GM12878 (cell line): Measurements from ENCODE around the gene BANP. TPM values are rescaled to one million over a fixed set of nuclear protein-coding genes. Genes with fewer than 3 reads are reported as not detected.

Experiments used
- ATAC-seq: fragments of 200-7000 bp; cut with Tn5 transposase; 3 replicates; pipeline ENCODE4 v1.9.1; 2020; ENCODE audit warnings: mild to moderate bottlenecking, moderate library complexity
- BruUV-seq: library from RNA; stranded (reverse); fragments of 400-500 nt; replicated peaks from 2 replicates; lab custom pipeline; 2021; lab: Mats Ljungman, UMichigan
- CTCF ChIA-PET: fragments of 300-600 bp; sonication (Branson Sonifier 250); formaldehyde crosslinking; extraction: SDS; loops from one replicate; lab custom pipeline; 2021; ENCODE audit warnings: inconsistent platforms; lab: Yijun Ruan, JAX
- POLR2A ChIA-PET: fragments of 350-600 bp; formaldehyde crosslinking; extraction: SDS; loops from one replicate; lab custom pipeline; 2021; ENCODE audit warnings: inconsistent platforms; lab: Charles Lee
- RAD21 ChIA-PET: fragments of 300-600 bp; sonication (Branson Sonifier 250); formaldehyde crosslinking; loops from one replicate; lab custom pipeline; 2023; ENCODE audit warnings: antibody characterized with exemption; ENCODE audit not compliant: unreplicated experiment; lab: Charles Lee
- SMC1A ChIA-PET: fragments of 300-600 bp; sonication (Branson Sonifier 250); formaldehyde crosslinking; loops from one replicate; lab custom pipeline; 2023; ENCODE audit not compliant: unreplicated experiment, uncharacterized antibody; lab: Charles Lee
- DNase-seq: peaks from one replicate; pipeline ENCODE4 v3.0.0-alpha.2; 2011; ENCODE audit warnings: low read depth, low spot score
- FAIRE-seq: peaks from 3 replicates; lab custom pipeline; 2011; peaks lifted over from hg19 to GRCh38; lab: Jason Lieb, UNC
- H2AFZ ChIP-seq: 2 replicates; pipeline ENCODE4 v1.6.0; 2011; ENCODE audit warnings: low read depth, low read length, control low read depth; ENCODE audit not compliant: control insufficient read depth
- H3K27ac ChIP-seq: 2 replicates; pipeline ENCODE4 v1.5.1; 2011; ENCODE audit warnings: control low read depth; ENCODE audit not compliant: control insufficient read depth, insufficient read depth
- H3K27me3 ChIP-seq, 2 experiments: replicated peaks in 1 of 2; 2 replicates each; pipeline versions ENCODE4 v1.6.0 to v1.6.1; 2011; ENCODE audit warnings: low read length in 1 of 2; ENCODE audit not compliant: control insufficient read depth in 2 of 2, insufficient read depth in 2 of 2
- H3K36me3 ChIP-seq, 2 experiments: 2 replicates each; pipeline ENCODE4 v1.5.1; 2011; ENCODE audit warnings: low read length in 1 of 2; ENCODE audit not compliant: control insufficient read depth in 2 of 2, insufficient read depth in 2 of 2
- H3K4me1 ChIP-seq: 2 replicates; pipeline ENCODE4 v1.6.1; 2011; ENCODE audit warnings: mild to moderate bottlenecking, low read length, moderate library complexity, mixed read lengths; ENCODE audit not compliant: control insufficient read depth, insufficient read depth
- H3K4me2 ChIP-seq: 2 replicates; pipeline ENCODE4 v1.6.0; 2011; ENCODE audit warnings: control low read depth; ENCODE audit not compliant: control insufficient read depth, insufficient read depth
- H3K4me3 ChIP-seq: fragments of 200-600 bp; sonication (generic); 2 replicates; pipeline ENCODE4 v1.5.1; 2016
- H3K79me2 ChIP-seq: 2 replicates; pipeline ENCODE4 v1.6.0; 2011; ENCODE audit warnings: low read length; ENCODE audit not compliant: control insufficient read depth, insufficient read depth
- H3K9ac ChIP-seq: 2 replicates; pipeline ENCODE4 v1.8.0; 2011; ENCODE audit warnings: low read length, control low read depth, mixed read lengths; ENCODE audit not compliant: control insufficient read depth, insufficient read depth
- H3K9me3 ChIP-seq: replicated peaks from 3 replicates; pipeline ENCODE4 v1.5.1; 2011; ENCODE audit warnings: mild to moderate bottlenecking, low read length; ENCODE audit not compliant: control insufficient read depth, insufficient read depth
- H4K20me1 ChIP-seq: 2 replicates; pipeline ENCODE4 v1.6.0; 2011; ENCODE audit not compliant: control insufficient read depth, insufficient read depth
- BCL11A ChIP-seq: IDR thresholded peaks from 2 replicates; pipeline ENCODE4 v1.6.1; 2011; ENCODE audit warnings: low read depth, low read length
- DPF2 ChIP-seq: fragments of 450-650 bp; IDR thresholded peaks from 2 replicates; pipeline ENCODE4 v1.6.1; 2017; ENCODE audit warnings: mild to moderate bottlenecking
- FOXM1 ChIP-seq: IDR thresholded peaks from 2 replicates; pipeline ENCODE4 v1.6.1; 2012; ENCODE audit warnings: low read depth, mild to moderate bottlenecking, inconsistent platforms, low read length, moderate library complexity
- RAD21 ChIP-seq: IDR thresholded peaks from 2 replicates; pipeline ENCODE4 v1.6.1; 2011; ENCODE audit warnings: mild to moderate bottlenecking, low read depth, low read length, moderate library complexity; ENCODE audit not compliant: insufficient read depth
- TAF1 ChIP-seq: IDR thresholded peaks from 2 replicates; pipeline ENCODE4 v1.6.1; 2011; ENCODE audit warnings: mild to moderate bottlenecking, low read depth, low read length, borderline replicate concordance
- ZNF207 ChIP-seq: fragments of 450-650 bp; IDR thresholded peaks from 2 replicates; pipeline ENCODE4 v1.6.1; 2014; ENCODE audit warnings: antibody characterized with exemption, mild to moderate bottlenecking, borderline replicate concordance
- WGBS: methylation state at CpG from one replicate; pipeline ENCODE4 v1.1.6; 2016; ENCODE audit warnings: low lambda C conversion rate; ENCODE audit not compliant: insufficient replicate concordance, insufficient coverage; ENCODE audit errors: missing lambda C conversion rate; 5-methylcytosine and 5-hydroxymethylcytosine counted together
- in situ Hi-C: fragments of 300-500 bp; cut with MboI; formaldehyde crosslinking; loops from 9 replicates; pipeline ENCODE4 v1.14.3; 2018; ENCODE audit warnings: mixed read lengths
- intact Hi-C: fragments of 100-400 bp; cut with micrococcal nuclease; formaldehyde crosslinking; loops from one replicate; pipeline ENCODE4 v1.14.2; 2022; ENCODE audit not compliant: unreplicated experiment
- polyA plus RNA-seq, 11 experiments: library from polyadenylated mRNA; depleted of rRNA in 4 of 11; unstranded in 6 of 11; stranded (reverse) in 5 of 11; fragments of >200 nt; fragmentation: Nextera tagmentation in 4 of 11; fragmentation: Illumina TruSeq in 1 of 11; extraction: Ambion mirVana in 4 of 11; extraction: Trizol in 1 of 11; gene quantifications; 1 replicate in 1 of 11; 2 replicates in 10 of 11; pipeline versions ENCODE4 v1.2.1 to v1.2.3, GENCODE V29; 2011 to 2016; ENCODE audit warnings: inconsistent platforms in 2 of 11, missing spikeins in 2 of 11, low read depth in 1 of 11
- total RNA-seq, 4 experiments: library from RNA; depleted of rRNA in 3 of 4; stranded (reverse); fragments of >200 nt in 3 of 4; fragmentation: Illumina TruSeq in 1 of 4; extraction: Trizol in 1 of 4; gene quantifications; 2 replicates each; pipeline versions ENCODE4 v1.2.1 to v1.2.3, GENCODE V29; 2013 to 2021

The BANP gene
- total and polyA plus RNA-seq, 10 of the 15 experiments (the other 5 are each of a cell fraction or from before 2014, with no cell fraction given): 3.9 to 21.9 (median 12.2) TPM

GRCh38 chr16:87952751-87953150 lies 1.5 kb downstream of the BANP start:
- in situ Hi-C loops (loop anchor here (25.0 kb wide), 1 partner anchor 485 kb away; no protein-coding TSS in a partner anchor), intact Hi-C loops (loop anchor here (5.0 to 10.0 kb wide), 2 partner anchors 92 to 175 kb away; no protein-coding TSS in a partner anchor)
- Histone ChIP-seq H3K9me3 (no peaks in the 10 kb centered on the region), H3K4me3 (peak overlapping the region; percentile 91), H3K79me2 (peaks cover 58% of the 10 kb centered on the region), H2AFZ (no peak overlapping the region), H4K20me1 (no peaks in the 10 kb centered on the region), H3K4me2 (peak overlapping the region; percentile 83), H3K9ac (peak overlapping the region; percentile 100), H3K27ac (no peak overlapping the region)
- POLR2A ChIA-PET: interaction anchor here (0.6 to 1.4 kb wide), 4 partner anchors 15 to 146 kb away, joined by 3 to 5 read pairs (median 3); no protein-coding TSS in a partner anchor
- RAD21 ChIA-PET: no interaction called here
- no TSS peak for BruUV-seq
- FAIRE-seq: no peak
- no peak for ATAC-seq
- 92% methylated on average over 16 of the region's 16 CpGs for WGBS
- SMC1A ChIA-PET: interaction anchor here (1.6 kb wide), 1 partner anchor 174 kb away, joined by 5 read pairs; no protein-coding TSS in a partner anchor
- no peak for DNase-seq
- CTCF ChIA-PET: interaction anchor here (0.9 to 1.8 kb wide), 6 partner anchors 10 to 619 kb away, joined by 3 to 4 read pairs (median 3); no protein-coding TSS in a partner anchor
- no peak for TF ChIP-seq RAD21
- no peak for TF ChIP-seq DPF2
- no peak for TF ChIP-seq ZNF207
- no peak for TF ChIP-seq BCL11A
- TF ChIP-seq TAF1: no peak
- no peak for TF ChIP-seq FOXM1
- TF ChIP-seq, all 136 proteins: peak for 0
- peaks cover 28% of the 10 kb centered on the region for H3K4me1 ChIP-seq
- no peaks in the 10 kb centered on the region for H3K27me3 ChIP-seq
- H3K36me3 ChIP-seq: peaks cover 0 to 8% of the 10 kb centered on the region in 2 experiments; a peak in 1 of 4 replicates
